RPMI7951 (cell line): Measurements from ENCODE around the gene TACC3. TPM values are rescaled to one million over a fixed set of nuclear protein-coding genes. Genes with fewer than 3 reads are reported as not detected.

Experiments
- DNase-seq: peaks from one replicate; pipeline ENCODE4 v3.0.0-alpha.2; 2012; ENCODE audit warnings: low read depth
- total RNA-seq: library from RNA; depleted of rRNA; stranded (reverse); fragments of >200 nt; shearing (Covaris generic); gene quantifications from 2 replicates; pipeline ENCODE4 v1.2.3, GENCODE V29; 2014

The TACC3 gene
- total RNA-seq, 1 experiment from 2014 or later, result 23.9 TPM

GRCh38 chr4:1745697-1746096 lies 24.4 kb downstream of the TACC3 start:
- DNase-seq, result no peak

DNA sequence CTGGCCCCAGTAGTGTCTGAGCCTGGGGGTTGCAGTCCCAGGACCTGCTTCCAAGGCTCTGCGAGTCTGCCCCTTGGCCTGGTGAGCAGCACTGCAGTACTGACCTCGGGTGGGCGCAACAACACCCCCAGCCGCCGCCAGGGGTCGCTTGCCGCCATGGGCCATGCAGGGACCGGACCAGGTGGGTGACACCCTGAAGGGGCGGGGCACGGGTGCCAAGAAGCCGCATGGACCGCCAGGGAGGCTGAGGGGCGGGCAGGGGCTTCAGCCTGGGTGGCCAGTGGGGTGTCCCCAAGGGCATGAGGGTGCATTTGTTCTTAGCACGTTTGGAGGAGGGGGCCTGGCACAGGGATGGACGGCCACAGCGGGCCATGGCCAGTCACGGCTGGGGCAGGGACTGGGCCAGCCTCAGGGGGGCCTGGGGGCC lies 25.0 kb downstream of the TACC3 start:
- DNase-seq, result peak; percentile 61

DNA sequence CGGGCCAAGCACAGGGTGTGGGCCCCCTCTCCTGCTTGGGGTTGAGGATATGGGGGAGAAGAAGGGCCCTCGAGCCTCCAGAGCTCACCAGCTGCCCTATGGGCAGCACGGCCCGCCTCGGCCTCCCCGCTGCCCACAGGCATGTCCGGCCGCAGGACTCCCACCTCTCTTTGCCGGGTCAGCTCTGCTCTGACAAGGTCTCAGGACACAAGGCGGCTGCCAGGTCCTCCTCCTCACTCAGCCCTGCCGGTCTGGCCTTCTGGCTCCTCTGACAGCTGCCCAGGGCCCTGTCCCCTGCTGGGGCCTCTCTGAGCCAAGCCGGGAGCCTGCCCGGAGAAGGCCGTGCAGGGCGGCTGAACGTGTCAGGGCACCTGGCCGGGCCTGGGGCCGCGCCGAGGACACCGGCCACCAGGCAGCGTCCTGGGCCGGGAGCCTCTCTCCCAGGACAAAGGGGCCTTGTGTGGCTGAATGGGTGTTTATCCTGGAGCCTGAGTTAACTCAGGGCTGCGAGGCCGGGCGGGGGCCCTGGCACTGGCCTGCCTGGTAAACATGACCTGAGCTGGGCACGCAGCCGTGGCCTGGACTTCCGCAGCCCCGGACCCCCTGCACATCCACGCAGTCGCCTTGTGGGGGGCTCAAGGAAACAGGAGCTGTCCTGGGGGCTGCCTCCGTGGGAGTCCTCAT lies 25.7 kb downstream of the TACC3 start:
- DNase-seq, result peak; percentile 73

- no peak for DNase-seq
These were observed 26.3 kb downstream of the TACC3 start for GRCh38 chr4:1747603-1747967.

- DNase-seq, result peak; percentile 47
These were observed 27.2 kb downstream of the TACC3 start for GRCh38 chr4:1748465-1748995.

DNA sequence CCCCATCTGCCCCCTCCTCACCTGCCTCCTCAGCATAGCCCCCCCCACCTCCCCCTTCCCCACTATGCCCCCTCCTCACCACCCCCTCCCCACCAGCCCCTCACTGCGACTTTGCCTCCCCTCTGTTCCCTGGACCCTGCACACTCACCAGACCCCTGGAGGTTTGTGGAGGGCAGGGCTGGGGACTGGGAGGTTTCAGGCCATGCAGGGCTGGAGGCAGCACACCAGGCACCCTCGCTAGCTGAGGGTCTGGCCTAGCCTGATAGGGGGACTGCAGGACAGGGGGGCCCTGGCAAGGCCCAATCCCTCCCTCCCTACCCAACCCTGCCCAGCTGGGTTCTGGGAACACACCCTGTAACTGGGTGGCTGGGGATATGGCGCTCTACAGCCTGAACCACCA lies 28.0 kb downstream of the TACC3 start:
- no peak for DNase-seq

GRCh38 chr4:1749826-1750225 lies 28.5 kb downstream of the TACC3 start:
- DNase-seq, result no peak

- DNase-seq, result no peak
These were observed 29.2 kb downstream of the TACC3 start for GRCh38 chr4:1750381-1751154.

DNA sequence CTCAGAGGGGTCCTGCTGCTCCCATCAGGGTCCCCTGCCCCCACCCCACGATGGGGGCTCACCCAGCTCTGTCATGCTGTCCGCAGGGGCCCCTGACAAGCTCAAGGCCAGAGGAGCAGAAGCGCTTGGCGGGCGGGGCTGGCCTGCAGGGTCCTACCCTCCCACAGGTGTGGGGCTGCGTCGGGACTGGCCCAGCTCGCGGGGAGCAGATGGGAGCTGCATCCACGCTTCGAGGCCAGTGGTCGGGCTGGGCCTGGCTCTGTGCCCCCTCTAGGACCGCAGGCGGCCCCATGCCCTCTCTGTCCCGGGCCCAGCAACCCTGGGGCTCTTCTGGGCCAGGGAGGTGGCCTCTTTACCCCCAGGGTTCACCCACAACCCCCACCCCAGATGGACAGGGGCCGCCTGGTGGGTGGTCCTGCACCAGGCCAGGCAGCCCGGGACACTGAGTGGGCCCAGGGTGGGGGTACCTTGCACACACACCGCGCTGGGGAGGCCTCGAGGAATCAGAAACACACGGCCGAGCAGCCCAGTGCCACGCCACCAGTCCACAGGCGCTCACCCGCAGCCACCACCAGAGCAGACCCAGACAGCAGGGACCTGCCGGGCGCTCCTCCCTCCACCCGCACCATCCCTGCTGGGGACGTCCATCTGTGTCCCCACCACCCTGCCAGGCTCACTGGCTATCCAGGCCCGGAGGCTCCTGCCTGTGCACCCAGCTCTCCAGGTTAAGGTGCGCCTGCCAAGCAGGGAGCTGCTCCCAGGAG lies 30.0 kb downstream of the TACC3 start:
- no peak for DNase-seq

- DNase-seq, result no peak
These were observed 30.6 kb downstream of the TACC3 start for GRCh38 chr4:1751919-1752283.

- DNase-seq, result no peak
These were observed 31.1 kb downstream of the TACC3 start for GRCh38 chr4:1752284-1753041.

DNA sequence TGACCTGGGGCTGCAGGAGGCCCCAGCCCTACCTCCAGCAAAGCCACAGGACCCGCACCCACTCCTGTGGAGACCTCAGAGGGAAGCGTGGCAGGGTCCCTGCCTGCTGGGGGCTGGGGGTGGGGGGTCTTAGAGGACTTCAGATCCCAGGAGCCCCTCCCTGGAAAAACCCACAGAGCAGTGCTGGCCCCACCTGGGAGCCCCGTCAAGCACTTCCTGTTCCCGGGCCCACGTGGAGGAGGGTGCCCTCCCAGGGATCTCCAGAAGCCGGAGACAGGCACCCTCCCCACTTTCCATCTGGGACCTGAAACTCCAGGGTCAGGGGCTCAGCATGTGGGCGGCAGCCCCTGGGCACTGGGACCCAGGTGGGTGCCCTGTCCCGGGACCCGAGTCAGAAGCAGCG lies 32.0 kb downstream of the TACC3 start:
- DNase-seq, result no peak

- DNase-seq, result no peak
These were observed 32.5 kb downstream of the TACC3 start for GRCh38 chr4:1753697-1754311.

GRCh38 chr4:1754336-1754735 lies 33.0 kb downstream of the TACC3 start:
- no peak for DNase-seq

GRCh38 chr4:1755297-1755696 lies 34.0 kb downstream of the TACC3 start:
- no peak for DNase-seq

DNA sequence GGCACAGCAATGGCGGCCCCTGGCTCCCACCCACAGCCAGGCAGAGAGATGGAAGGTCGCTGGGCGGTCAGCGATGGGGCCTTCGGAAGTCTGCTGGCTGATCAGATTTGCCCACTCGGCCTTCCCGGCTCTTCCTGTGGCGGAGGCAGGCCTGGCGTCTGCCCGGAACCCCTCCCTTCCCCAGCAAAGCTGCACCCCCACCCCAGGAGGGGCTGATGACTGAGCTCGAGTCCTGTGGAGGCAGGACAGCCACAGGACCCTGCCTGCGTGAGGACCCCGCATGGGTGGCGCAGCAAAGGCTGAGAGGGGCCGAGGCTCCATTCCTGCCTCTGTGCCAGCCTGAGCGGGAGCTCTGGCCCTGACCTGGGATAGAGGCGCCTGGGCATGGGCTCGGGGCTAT lies 34.8 kb downstream of the TACC3 start:
- no peak for DNase-seq

DNA sequence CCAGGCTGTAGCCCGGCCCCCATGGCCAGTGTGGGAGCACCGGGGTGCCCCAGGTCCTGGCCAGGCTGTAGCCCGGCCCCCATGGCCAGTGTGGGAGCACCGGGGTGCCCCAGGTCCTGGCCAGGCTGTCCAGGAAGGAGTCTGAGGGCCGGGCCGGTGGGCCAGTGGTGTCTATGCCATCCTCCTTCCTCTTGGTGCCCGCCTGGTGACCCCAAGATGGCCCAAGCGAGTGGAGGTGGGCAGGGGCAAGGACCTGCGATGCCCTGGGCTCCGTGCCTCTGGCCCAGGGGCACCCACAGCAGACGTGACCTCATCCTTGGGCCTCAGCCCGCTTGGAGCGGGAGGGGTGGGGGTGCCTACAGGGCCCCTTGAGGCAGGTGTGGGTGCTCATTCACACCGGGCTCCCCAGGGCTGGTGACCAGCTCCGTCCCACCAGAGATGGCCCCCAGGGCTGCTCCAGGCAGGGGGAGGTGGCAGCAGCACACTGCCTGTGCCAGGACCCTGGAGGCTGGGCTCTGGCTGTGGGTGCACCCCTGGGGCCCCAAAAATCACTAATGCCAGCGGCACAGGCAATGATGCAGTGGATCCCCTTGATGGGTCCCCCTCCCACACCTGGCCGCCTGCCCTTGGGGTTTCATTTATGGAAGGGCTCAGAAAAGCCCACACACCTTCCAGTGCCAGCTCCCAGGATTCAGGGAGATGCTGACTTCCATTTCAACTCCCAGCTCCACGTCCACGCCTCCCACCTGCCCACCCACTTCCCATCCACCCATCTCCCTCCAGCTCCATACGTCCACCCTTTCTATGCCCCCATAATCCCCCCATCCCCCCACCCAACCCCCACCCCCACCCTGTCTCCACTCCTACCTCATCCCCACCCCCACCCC lies 35.8 kb downstream of the TACC3 start:
- no peak for DNase-seq

GRCh38 chr4:1757836-1758235 lies 36.5 kb downstream of the TACC3 start:
- no peak for DNase-seq

DNA sequence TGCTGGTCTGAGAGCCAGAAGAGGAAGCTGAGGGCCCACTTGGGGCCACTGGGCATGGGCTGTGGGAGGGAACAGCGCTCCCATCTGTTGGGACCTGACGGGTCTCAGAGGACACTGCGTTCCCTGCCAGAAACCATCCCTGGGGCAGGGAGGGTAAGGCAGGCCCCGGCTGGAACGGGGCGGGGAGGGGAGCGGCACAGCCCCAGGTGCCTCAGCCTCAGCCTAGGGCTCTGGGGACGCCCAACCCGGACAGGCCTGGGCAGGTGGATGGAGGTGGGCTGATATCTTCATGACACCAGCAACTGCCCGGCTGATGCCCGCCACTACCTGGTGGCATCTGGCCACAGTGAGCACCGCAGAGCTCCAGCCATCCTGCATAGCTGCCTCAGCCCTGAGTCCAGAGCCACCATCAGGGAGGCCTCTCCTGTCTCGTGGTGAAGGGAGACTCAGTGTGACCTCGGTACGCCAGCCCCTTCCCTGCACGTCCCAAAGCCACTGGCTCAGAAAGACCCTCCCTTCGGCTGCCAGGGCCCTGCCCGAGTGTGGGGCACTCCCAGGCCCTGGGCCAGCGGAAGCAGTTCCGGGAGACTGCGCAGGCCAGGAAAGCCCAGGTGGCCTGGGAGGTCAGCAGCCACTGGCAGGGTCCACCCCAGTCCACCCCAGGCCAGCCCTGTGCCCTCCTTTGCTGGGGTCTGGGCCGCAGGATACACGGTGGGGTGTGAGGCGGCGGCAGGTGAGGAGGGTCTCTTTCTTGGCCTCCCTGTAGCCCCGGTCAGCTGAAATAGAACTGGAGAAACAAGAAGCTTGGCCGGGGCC lies 37.2 kb downstream of the TACC3 start:
- DNase-seq, result no peak
